Measurements from ENCODE around the gene DUSP3.
A peak's percentile ranks its signal among the peaks of the same experiment; 100 is the strongest.
"Not testable (repeated sequence)": the region's sequence is repeated elsewhere in the genome, so short reads cannot be mapped to it uniquely, and the experiment has no call there.

Gene DUSP3

GRCh38 chr17:43800736-43801135 lies 22.0 kb upstream of the DUSP3 start:
- DNase-seq: no peak

GRCh38 chr17:43799047-43799446 lies 20.3 kb upstream of the DUSP3 start:
- DNase-seq: no peak

GRCh38 chr17:43798024-43798423 lies 19.2 kb upstream of the DUSP3 start:
- not testable (repeated sequence) for DNase-seq

- DNase-seq: not testable (repeated sequence)
Measured at GRCh38 chr17:43792668-43793067, 13.9 kb upstream of the DUSP3 start.

- peak; percentile 33 for DNase-seq
Measured at GRCh38 chr17:43791589-43791988, 12.8 kb upstream of the DUSP3 start.

- no peak for DNase-seq
Measured at GRCh38 chr17:43790311-43790940, 11.6 kb upstream of the DUSP3 start.

- no peak for DNase-seq
Measured at GRCh38 chr17:43789482-43789881, 10.7 kb upstream of the DUSP3 start.

GRCh38 chr17:43788540-43788939 lies 9.8 kb upstream of the DUSP3 start:
- DNase-seq: no peak

GRCh38 chr17:43787728-43788127 lies 9.0 kb upstream of the DUSP3 start:
- DNase-seq: no peak

- DNase-seq: peak; percentile 73
Measured at GRCh38 chr17:43784628-43785101, 5.9 kb upstream of the DUSP3 start.

GRCh38 chr17:43784068-43784467 lies 5.3 kb upstream of the DUSP3 start:
- DNase-seq: peak; percentile 92

GRCh38 chr17:43782913-43783680 lies 4.3 kb upstream of the DUSP3 start:
- no peak for DNase-seq

- no peak for DNase-seq
Measured at GRCh38 chr17:43780135-43780534, 1.4 kb upstream of the DUSP3 start, which contains the start of gene CFAP97D1. Gene CFAP97D1, plus strand, starts transcription at chr17:43780435. Its CDS starts 28 bp downstream, at chr17:43780463.

GRCh38 chr17:43779145-43780125 lies 658 bp upstream of the DUSP3 start:
- DNase-seq: no peak

GRCh38 chr17:43774304-43775250 lies 4.2 kb downstream of the DUSP3 start:
- no peak for DNase-seq

GRCh38 chr17:43772877-43773648 lies 5.7 kb downstream of the DUSP3 start:
- no peak for DNase-seq

- DNase-seq: no peak
Measured at GRCh38 chr17:43771463-43771862, 7.3 kb downstream of the DUSP3 start.

- DNase-seq: no peak
Measured at GRCh38 chr17:43770957-43771356, 7.8 kb downstream of the DUSP3 start.

- no peak for DNase-seq
Measured at GRCh38 chr17:43769859-43770258, 8.9 kb downstream of the DUSP3 start.

GRCh38 chr17:43769426-43769825 lies 9.4 kb downstream of the DUSP3 start:
- no peak for DNase-seq

GRCh38 chr17:43768943-43769342 lies 9.8 kb downstream of the DUSP3 start:
- DNase-seq: no peak

All from fibroblast of upper back skin (primary cell).